Brain microvascular endothelial cell (primary cell): ENCODE measurements around the gene IGSF9B.

Experiments used
- DNase-seq: peaks from one replicate; pipeline ENCODE4 v3.0.0-alpha.2; 2020
- H3K27ac ChIP-seq: fragments of 250-450 bp; sonication (Bioruptor Pico); 2 replicates; pipeline ENCODE4 v1.5.1; 2020; ENCODE audit warnings: mild to moderate bottlenecking, moderate library complexity
- H3K27me3 ChIP-seq: fragments of 250-450 bp; sonication (Bioruptor Pico); replicated peaks from 2 replicates; pipeline ENCODE4 v1.5.1; 2020; ENCODE audit warnings: mild to moderate bottlenecking
- H3K36me3 ChIP-seq: fragments of 250-450 bp; sonication (Bioruptor Pico); replicated peaks from 2 replicates; pipeline ENCODE4 v1.5.1; 2020; ENCODE audit warnings: mild to moderate bottlenecking
- H3K4me3 ChIP-seq: 2 replicates; pipeline ENCODE4 v1.5.1; 2011; ENCODE audit warnings: low read depth, mild to moderate bottlenecking, control low read depth, low read length, moderate library complexity
- in situ Hi-C: cut with HindIII; loops from 2 replicates; pipeline ENCODE4 v1.10.0; 2017; ENCODE audit warnings: low sequenced_read_pairs, low pct_ligation_motif_present
- TF ChIP-seq, protein P1 (sequence below): IDR thresholded peaks from 2 replicates; pipeline ENCODE4 v1.5.1; 2011; ENCODE audit warnings: low read depth, mild to moderate bottlenecking, moderate library complexity, low read length, control low read depth, inconsistent platforms; ENCODE audit errors: missing control alignments

The IGSF9B gene

DNA sequence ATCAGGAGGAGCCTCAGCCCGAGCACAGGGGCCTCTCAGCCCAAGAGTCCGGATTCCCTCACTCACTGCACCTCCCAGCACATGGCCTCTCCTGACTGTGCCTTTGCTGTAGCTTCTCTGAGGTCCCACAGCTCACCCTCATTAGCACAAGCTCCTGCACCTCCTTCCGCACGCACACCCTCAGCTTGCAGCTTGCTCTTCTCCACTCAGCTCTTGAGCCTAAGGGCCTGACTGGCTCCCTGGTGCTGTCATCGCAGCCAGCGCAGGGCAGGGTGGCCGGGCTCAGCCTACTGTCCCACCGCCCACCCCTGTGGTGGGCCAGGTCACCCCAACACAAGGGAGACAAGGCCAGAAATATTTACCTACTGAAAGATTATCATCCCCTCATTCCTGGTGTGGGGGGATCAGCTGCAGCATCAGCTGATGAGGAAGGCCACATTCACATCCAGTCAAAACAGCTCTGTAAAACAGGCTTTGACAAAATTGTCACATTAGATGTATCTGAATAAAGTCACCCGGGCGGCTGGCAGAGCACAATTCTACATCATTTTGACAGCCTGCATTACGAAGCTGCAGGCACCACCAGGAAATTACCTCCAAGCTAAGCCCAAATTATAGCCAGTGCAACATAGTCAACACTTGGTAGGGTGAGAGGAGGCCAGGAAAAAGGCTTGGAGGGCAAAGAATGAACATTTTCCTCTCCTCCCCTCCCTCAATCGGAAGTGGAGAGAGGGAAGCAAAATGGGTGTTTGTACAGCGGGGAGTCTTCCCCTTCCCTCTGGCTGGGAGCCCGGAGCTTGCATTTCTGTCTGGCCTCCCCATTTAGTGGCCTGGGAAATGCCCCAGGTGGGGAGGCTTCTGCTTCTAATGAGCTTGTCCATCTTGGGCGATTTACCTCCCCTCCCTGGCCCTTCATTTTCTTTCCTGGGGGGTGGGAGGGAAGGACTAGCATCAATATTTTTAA is 29.5 kb upstream of the IGSF9B start:
- in situ Hi-C loops = no loop called here
- Histone ChIP-seq H3K27me3 (no peaks in the 10 kb centered on the region), H3K36me3 (no peaks in the 10 kb centered on the region), H3K4me3 (no peak overlapping the region), H3K27ac (no peak overlapping the region)
- DNase-seq = no peak
- TF ChIP-seq, protein P1, sequence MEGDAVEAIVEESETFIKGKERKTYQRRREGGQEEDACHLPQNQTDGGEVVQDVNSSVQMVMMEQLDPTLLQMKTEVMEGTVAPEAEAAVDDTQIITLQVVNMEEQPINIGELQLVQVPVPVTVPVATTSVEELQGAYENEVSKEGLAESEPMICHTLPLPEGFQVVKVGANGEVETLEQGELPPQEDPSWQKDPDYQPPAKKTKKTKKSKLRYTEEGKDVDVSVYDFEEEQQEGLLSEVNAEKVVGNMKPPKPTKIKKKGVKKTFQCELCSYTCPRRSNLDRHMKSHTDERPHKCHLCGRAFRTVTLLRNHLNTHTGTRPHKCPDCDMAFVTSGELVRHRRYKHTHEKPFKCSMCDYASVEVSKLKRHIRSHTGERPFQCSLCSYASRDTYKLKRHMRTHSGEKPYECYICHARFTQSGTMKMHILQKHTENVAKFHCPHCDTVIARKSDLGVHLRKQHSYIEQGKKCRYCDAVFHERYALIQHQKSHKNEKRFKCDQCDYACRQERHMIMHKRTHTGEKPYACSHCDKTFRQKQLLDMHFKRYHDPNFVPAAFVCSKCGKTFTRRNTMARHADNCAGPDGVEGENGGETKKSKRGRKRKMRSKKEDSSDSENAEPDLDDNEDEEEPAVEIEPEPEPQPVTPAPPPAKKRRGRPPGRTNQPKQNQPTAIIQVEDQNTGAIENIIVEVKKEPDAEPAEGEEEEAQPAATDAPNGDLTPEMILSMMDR = no peak

DNA sequence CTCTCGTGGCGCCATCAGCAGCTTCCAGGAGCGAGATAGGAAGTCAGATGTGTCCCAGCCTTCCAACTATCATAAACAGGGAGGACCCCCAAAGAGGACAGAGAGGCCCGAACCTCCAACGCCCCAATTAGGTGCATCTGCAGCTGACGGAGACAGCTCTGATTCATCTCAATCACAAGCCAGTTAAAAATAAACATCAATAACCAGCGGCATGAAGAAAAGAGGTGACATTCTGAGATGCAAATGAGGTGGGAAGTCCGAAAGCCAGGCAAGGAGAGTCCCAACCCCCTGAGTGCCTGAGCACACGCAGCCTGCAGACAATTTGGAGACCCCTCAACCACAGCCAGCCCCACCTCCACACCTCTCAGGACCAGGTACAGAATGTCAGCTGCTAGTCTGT is 28.1 kb upstream of the IGSF9B start:
- no peak for DNase-seq
- TF ChIP-seq, protein P1 = no peak
- Histone ChIP-seq H3K4me3 (no peak overlapping the region), H3K27ac (no peak overlapping the region), H3K36me3 (no peaks in the 10 kb centered on the region), H3K27me3 (no peaks in the 10 kb centered on the region)
- in situ Hi-C loops = no loop called here

DNA sequence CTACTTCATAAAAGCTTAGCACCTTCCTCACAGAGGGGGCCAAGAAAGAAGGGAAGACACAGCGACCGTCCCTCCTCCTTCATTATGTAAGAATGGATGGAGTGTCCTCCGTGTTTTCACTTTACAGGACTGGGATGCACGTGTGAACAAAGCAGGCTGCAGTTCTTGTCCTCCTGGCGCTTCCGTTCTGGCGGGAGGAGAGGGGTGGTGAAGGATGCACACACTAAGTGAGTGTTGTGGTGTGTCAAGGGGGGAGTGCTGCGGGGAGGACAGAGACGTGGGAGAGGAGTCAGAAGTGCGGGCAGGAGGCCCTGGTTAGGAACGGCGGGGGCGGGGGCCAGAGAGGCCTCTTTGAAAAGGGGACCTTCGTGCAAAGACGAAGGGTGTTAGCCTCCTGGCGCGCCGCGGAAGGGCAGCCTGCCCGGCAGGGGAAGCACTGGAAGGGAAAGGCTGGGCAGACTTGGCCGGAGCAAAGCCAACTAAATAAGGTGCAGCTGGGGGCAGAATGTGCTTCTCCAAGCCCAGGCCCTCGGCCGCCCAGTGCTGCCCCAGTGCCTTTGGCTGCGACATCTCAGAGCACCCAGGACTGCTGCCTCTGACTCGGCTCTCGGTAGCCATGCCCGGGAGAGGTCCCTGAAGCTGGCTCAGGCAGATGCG is 27.0 kb upstream of the IGSF9B start:
- no peak overlapping the region for H3K4me3 ChIP-seq
- in situ Hi-C loops = no loop called here
- TF ChIP-seq, protein P1 = no peak
- H3K27me3 ChIP-seq = no peaks in the 10 kb centered on the region
- no peak overlapping the region for H3K27ac ChIP-seq
- no peak for DNase-seq
- H3K36me3 ChIP-seq = no peaks in the 10 kb centered on the region

DNA sequence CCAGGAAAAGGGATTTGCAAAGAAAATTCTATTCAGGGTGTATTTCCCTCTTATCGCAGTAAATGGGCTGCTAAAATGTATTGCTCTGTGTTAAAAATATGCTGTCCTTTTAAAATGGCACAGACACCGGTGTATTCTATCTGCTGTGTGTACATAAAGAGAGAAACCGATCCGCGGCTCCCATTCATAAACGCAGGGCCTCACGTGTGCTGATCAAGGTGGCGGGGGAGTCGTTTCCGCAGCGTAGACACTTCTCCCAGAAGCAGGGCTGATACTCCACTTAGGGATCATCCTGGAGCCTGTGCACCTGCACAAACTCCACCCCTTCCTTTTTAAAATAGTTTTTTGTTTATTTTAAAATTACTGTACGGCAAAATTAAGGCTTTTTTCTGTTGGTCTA is 26.1 kb upstream of the IGSF9B start:
- in situ Hi-C loops = no loop called here
- Histone ChIP-seq H3K36me3 (no peaks in the 10 kb centered on the region), H3K27ac (no peak overlapping the region), H3K4me3 (no peak overlapping the region), H3K27me3 (no peaks in the 10 kb centered on the region)
- TF ChIP-seq, protein P1 = no peak
- DNase-seq = no peak

DNA sequence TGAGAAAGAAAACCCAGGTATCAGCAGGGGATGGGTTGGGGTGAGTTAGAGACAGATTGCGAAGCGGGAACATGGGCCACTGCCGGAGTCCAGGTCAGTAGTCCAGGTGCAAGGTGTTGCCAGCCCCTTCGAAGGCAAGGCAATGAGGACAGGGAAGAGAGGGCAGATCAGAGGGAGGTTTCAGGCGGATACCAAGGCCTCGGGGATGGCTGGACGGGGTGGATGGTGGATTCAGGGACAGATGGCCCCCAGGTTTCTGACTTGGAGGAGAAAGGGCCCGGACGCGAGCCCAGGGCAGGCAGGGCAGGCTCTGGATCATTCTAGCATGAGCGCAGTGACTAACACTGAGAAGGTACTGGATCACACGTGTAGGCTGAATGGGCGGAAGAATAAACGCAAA is 25.4 kb upstream of the IGSF9B start:
- Histone ChIP-seq H3K36me3 (no peaks in the 10 kb centered on the region), H3K4me3 (no peak overlapping the region), H3K27ac (no peak overlapping the region), H3K27me3 (no peaks in the 10 kb centered on the region)
- no peak for DNase-seq
- TF ChIP-seq, protein P1 = no peak
- in situ Hi-C loops = no loop called here
